Endothelial cell of hepatic sinusoid (primary cell): ENCODE results near the gene POLR2H.

ENCODE experiments used
- in situ Hi-C: cut with HindIII; loops from 2 replicates; pipeline ENCODE4 v1.10.0; 2017; ENCODE audit warnings: low sequenced_read_pairs

POLR2H gene

DNA sequence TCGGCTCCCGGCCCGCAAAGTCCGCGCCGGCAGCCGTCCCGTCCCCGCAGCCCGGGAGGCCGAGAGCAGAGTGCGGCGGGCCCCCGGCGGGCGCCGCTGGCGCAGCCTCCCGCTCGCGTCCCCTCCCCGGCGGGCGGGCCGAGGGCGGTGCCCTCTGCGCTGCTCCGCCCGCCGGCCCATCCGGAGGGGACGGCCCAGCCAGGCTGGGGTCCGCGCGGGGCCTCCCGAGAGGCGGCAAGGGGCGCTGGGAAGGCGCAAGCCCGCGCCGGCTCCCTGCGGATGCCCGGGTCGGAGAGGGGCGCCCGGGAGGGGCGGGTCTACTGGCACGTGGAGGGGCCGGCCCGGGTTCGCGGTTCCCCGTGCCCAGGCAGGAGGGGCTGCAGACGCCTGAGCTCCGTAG lies at the start of gene POLR2H, which contains the start of gene CLCN2:
TSS of gene POLR2H (plus strand) at position 179 of the 400 bp plus-strand sequence. CDS start 1,783 bp downstream, outside the sequence.
TSS of gene CLCN2 (minus strand) at position 74 of the 400 bp plus-strand sequence. CDS start 126 bp downstream, outside the sequence.
- in situ Hi-C loops: no loop called here

DNA sequence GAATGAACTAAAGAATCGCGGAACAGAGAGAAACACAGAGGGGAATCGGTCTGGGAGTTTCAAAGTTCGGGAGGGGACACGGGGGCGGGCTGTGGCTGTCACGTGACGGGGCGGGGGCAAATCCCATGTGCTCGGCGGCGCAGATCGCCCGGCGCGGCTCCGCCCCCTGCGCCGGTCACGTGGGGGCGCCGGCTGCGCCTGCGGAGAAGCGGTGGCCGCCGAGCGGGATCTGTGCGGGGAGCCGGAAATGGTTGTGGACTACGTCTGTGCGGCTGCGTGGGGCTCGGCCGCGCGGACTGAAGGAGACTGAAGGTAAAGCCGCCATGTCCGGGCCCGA lies 47.2 kb upstream of the POLR2H start, which contains the start of gene EIF4G1:
TSS of gene EIF4G1 (plus strand) at position 244 of the 337 bp plus-strand sequence. CDS start 1,191 bp downstream, outside the sequence.
- in situ Hi-C loops: no loop called here

DNA sequence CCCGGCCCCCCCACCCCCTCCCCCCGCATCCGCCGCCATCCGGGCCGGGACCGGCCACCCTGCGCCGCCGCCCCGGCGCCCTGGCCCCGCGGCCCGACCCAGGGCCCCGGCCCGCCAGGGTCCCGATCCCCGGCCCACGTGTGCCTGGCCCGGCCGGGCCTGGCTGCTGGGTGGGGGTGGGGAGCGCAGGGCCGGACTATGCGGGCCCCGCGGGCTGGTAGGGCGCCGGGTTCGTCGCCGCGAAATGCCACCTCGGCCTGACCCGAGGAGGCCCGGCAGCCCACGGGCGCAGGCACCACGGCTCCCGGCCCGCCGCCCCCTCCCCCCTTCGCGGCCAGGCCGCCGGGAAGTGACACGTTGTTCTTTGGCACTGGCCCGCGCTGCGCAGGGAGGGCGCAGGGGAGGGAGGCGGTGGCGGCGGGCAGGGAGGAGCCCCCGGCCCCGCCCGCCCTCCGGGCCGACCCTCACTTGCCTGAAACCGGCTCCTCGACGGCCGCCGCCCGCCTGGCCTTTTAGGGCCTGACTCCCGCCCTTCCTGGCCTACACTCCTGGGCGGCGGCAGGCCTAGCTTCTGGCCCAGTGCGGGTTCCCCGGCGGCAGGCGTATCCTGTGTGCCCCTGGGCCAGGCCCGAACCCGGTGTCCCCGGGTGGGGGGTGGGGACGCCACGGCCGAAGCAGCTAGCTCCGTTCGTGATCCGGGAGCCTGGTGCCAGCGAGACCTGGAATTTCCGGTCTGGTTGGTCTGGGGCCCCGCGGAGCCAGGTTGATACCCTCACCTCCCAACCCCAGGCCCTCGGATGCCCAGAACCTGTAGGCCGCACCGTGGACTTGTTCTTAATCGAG lies 46.6 kb upstream of the POLR2H start:
- in situ Hi-C loops: loop anchor here (5.0 kb wide), 1 partner anchor 48 kb away; no protein-coding TSS in a partner anchor

DNA sequence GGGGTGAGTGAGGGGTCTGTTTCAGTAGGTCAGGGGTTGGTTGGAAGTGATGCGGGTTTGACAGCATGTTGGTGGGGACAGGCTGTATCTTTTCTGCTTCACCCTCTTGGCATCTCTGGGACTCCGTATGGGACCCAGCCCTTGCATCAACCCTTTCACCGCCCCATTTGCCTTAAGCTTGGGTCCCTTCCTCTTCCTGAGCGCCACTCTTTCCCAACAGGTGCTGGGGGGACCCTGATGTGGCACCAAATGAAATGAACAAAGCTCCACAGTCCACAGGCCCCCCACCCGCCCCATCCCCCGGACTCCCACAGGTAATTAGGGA lies 46.0 kb upstream of the POLR2H start:
- in situ Hi-C loops: loop anchor here (5.0 kb wide), 1 partner anchor 48 kb away; no protein-coding TSS in a partner anchor

DNA sequence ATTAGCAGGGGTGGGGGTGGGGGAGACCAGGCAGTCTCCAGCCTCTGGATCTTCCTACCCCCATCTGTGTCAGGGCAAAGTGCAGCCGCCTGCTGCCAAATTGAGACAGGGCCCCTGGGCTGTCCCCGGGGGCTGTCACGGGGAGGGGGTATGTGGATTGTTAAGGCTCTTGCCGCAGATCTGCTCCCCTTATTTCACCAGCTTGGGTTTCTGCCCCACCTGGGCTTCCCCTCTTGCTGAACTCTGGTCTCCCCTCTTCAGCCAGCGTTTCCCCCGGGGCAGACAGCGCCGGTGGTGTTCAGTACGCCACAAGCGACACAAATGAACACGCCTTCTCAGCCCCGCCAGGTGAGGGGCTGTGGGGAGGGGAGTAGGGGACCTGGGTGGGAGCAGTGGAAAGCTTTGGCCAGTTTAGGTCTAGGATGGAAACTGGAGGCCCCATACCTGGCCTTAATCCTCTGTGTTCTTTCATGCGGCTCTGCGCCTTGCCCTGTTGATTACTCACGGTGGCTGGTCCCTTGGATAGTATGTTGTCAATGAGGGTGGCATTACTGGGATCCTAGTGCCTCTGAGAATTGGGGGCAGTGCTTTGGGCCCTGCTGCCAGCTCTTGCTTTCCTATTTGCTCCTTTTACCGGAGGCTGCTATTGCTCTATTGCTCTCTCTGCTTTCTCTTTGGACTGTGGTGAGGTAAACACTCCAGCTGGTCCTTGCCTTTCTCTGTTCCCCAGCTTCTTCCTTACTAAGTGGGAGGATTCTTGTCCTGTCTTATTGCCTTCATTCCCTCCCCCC lies 45.4 kb upstream of the POLR2H start:
- in situ Hi-C loops: loop anchor here (5.0 kb wide), 1 partner anchor 49 kb away; no protein-coding TSS in a partner anchor

DNA sequence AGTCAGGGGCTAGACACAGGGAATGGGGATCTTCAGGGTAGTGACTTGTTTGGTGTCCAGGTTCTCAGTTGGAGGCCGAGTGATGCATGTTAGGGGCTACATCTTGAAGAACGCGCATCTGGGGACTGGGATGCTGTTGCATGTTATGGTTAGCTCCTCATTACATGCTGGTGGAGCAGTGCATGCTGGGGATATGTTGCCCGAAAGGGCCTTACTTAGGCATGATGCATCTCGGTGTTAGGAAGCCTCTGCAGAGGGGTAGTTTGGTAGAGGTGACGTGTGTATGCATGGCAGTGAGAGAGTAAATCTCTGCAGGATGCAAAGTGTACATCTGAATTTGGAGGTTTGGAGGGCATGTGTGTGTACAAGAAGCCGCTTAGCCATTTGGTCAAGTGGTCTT lies 44.7 kb upstream of the POLR2H start:
- in situ Hi-C loops: loop anchor here (5.0 kb wide), 1 partner anchor 49 kb away; no protein-coding TSS in a partner anchor

DNA sequence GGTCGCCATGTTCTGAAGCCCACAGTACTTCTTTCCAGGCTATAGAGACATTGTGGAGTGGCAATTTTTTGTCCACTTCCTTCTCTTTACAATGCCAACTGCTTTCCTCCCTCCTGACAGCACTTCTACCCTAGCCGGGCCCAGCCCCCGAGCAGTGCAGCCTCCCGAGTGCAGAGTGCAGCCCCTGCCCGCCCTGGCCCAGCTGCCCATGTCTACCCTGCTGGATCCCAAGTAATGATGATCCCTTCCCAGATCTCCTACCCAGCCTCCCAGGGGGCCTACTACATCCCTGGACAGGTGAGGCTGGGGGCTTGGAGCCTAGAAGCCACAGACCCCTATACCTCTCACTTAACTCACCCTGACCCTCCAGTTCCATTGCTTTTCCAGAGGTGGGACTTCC lies 44.3 kb upstream of the POLR2H start:
- in situ Hi-C loops: loop anchor here (5.0 kb wide), 1 partner anchor 50 kb away; no protein-coding TSS in a partner anchor

DNA sequence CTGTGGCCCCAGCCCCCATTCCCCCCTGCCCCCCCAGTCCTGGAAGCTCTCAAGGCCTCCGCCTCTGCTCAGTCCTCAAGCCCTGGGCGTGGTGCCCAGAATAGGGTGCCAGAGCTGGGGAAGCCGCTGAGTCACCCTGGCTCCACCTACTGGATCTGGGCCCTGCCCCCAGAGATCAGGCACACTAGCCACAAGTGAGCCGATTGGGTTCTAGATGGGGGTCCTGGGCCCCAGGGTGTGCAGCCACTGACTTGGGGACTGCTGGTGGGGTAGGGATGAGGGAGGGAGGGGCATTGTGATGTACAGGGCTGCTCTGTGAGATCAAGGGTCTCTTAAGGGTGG lies 41.4 kb upstream of the POLR2H start:
- in situ Hi-C loops: no loop called here

DNA sequence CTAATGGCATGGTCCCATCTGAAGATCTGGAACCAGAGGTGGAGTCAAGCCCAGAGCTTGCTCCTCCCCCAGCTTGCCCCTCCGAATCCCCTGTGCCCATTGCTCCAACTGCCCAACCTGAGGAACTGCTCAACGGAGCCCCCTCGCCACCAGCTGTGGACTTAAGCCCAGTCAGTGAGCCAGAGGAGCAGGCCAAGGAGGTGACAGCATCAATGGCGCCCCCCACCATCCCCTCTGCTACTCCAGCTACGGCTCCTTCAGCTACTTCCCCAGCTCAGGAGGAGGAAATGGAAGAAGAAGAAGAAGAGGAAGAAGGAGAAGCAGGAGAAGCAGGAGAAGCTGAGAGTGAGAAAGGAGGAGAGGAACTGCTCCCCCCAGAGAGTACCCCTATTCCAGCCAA lies 39.8 kb upstream of the POLR2H start:
- in situ Hi-C loops: no loop called here

DNA sequence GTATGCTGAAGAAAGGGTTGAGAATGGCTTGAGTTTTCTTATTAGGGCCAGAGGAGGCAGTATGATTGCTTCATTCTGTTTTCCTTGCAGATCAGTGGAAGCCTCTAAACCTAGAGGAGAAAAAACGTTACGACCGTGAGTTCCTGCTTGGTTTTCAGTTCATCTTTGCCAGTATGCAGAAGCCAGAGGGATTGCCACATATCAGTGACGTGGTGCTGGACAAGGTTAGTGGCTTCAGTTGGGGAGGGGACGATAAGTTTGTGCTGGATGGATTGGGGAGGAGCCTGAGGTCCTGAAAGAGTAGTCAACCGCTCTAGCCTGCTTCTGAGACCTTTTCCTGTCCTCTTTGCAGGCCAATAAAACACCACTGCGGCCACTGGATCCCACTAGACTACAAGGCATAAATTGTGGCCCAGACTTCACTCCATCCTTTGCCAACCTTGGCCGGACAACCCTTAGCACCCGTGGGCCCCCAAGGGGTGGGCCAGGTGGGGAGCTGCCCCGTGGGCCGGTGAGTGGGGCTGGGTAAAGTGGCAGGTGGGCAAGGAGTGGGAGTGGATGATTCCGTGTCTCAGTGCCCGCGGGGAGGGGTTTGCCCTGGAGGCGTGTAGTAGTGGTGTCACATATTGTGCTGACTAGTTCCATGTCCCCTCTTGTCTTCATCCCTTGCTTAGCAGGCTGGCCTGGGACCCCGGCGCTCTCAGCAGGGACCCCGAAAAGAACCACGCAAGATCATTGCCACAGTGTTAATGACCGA lies 38.6 kb upstream of the POLR2H start:
- in situ Hi-C loops: no loop called here

DNA sequence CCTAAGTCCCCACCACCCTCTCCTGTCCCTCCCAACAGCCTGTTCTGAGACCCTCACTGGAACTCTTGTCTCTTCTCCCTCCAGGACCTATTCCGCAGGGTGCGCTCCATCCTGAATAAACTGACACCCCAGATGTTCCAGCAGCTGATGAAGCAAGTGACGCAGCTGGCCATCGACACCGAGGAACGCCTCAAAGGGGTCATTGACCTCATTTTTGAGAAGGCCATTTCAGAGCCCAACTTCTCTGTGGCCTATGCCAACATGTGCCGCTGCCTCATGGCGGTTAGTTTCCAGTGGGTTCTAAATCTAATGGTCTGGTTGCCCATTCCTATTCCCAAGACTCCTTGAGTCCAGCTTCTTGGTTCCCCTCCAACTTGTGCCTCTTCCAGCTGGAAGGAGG lies 37.8 kb upstream of the POLR2H start:
- in situ Hi-C loops: no loop called here

DNA sequence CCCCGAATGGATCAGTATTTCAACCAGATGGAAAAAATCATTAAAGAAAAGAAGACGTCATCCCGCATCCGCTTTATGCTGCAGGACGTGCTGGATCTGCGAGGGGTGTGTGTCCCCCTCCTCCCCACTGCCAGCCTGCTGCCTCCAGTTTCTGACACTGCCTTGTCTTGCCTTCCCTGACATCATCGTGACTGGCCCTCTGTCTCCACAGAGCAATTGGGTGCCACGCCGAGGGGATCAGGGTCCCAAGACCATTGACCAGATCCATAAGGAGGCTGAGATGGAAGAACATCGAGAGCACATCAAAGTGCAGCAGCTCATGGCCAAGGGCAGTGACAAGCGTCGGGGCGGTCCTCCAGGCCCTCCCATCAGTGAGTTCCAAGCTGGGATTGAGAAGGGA lies 36.2 kb upstream of the POLR2H start:
- in situ Hi-C loops: no loop called here

DNA sequence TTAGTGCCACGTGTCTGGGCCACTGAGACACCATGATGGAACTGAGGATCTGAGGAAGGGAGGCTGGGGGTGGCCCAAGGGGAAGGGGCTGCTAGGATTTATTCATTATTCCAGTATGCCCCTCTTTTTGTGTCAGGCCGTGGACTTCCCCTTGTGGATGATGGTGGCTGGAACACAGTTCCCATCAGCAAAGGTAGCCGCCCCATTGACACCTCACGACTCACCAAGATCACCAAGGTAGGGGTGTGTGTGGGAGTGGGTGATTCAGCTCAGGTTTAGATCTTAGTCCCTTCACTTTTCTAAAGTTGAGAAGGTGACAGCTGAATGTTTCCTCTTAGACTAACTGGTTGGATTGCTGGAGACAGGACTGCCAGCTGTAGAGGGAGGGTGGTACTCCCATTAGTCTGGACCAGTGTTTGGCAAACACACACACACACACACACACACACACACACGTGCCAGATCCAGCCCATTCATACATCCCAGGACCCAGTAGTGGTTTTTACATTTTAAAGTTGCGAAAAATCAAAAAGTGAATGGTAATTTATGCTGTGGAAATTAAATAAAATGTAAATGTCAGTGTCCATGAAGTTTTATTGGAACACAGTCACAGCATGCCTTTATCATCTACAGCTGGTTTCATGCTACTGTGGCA lies 35.7 kb upstream of the POLR2H start:
- in situ Hi-C loops: no loop called here

DNA sequence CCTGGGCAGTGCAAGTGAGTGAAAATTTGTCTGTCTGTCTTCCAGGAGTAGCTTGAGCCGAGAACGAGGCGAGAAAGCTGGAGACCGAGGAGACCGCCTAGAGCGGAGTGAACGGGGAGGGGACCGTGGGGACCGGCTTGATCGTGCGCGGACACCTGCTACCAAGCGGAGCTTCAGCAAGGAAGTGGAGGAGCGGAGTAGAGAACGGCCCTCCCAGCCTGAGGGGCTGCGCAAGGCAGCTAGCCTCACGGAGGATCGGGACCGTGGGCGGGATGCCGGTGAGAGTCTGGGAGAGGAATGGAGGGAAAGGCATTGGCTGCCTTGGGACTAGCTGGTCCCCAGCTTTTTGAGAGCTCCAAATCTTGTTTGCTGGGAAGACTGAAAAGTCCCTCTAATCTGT lies 34.3 kb upstream of the POLR2H start:
- in situ Hi-C loops: no loop called here

DNA sequence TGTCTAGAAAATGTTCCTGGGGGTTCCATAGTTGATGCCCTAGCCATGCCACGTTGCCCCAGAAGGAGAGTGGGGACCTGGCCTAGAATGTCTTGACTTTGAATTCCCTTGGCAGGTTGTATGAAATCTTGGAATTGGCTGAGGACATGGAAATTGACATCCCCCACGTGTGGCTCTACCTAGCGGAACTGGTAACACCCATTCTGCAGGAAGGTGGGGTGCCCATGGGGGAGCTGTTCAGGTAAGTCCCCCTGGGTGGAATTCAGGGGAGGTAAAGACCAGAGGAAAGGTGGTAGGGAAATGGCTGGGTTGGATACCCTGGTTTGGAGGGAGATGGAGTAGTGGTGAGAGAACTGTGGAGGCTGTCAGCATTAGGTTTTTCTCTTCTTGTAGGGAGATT lies 33.0 kb upstream of the POLR2H start:
- in situ Hi-C loops: no loop called here

DNA sequence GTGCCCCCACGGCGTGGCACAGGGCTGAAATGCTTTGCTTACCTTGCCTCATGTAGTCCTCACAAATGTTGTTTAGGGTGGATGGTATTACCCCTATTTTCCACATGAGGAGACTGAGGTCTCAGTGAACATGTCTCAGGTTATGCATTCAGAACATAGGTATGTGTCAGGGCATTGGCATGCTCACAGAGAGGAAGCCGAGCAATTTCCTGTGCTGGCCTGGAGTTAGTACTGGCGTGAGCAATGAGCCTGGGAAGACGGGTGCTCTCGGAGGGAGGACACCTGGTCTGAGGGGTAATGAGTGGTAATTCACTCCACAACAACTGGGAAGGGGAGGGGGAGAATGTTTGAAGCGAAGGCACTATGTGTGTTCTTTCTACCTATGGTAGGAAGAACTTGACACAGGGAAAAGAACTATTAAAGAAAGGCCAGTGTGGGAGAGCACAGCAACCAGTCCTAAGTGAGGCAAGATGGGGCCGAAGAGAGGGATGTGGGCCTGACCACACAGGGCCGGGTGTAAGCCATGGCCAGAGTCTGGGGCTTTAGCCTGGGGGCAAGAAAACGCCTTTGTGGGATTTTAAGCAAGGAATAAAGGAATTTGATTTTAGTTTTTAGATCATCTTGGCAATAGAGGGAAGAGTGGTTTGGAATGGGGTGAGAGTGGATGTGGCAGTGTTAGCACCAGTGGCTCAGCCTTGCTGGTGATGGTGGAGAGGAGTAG lies 29.0 kb upstream of the POLR2H start:
- in situ Hi-C loops: no loop called here

DNA sequence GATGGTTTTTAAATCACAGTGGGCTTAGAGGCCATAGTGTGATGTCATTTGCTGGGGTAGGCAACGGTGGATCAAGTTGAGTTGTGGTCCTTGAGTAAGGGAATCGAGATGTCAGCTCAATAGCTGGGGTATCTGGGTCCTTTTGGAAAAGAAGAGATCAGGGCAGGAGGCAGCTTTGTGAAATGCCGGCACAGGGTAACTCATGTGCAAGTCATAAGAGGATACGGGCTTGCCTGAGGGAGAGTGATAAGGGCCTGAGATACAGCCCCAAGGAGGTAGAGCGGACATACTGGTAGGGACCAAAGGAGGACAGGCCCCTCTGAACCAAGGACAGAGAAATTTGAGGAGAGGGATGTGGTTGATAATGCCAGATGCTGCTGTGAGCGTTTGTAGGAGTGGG lies 28.3 kb upstream of the POLR2H start:
- in situ Hi-C loops: no loop called here

DNA sequence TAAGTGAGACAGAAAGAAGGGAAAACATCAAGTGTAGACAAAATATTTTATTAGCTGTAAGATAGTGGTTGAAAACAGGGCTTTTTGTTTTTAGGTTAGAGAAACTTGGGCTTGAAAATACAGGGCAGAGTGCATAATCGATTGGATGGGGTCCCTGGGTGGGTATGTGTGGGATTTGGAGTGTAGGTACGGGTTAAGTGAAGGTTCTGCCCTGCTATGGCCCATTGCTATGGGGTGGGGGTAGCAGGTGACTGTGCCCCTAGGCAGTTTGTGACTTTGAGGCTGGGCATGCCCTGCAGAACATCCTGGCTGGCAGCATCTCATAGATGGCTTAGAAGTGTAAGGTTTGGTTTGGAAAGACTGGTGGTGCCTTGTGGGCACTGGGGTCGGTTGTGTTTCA lies 27.8 kb upstream of the POLR2H start:
- in situ Hi-C loops: no loop called here

DNA sequence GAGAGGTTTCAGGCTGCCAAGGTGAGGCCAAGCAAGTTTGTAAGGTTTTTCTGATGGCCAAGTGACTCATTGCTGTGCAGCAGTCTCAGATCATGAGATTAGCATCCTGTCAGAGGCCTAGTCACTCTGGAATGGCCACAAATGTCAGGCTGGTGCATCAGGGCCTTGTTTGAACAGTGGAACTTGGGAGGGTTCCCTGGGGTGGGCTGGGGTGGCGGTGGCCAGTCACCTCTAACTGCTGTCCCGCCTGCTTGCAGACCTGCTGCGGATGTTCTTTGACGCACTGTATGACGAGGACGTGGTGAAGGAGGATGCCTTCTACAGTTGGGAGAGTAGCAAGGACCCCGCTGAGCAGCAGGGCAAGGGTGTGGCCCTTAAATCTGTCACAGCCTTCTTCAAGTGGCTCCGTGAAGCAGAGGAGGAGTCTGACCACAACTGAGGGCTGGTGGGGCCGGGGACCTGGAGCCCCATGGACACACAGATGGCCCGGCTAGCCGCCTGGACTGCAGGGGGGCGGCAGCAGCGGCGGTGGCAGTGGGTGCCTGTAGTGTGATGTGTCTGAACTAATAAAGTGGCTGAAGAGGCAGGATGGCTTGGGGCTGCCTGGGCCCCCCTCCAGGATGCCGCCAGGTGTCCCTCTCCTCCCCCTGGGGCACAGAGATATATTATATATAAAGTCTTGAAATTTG lies 26.9 kb upstream of the POLR2H start:
- in situ Hi-C loops: no loop called here
